ENCODE results near the gene DNAH3. TPM values are rescaled to one million over a fixed set of nuclear protein-coding genes. Genes with fewer than 3 reads are reported as not detected.
A peak's percentile ranks its signal among the peaks of the same experiment; 100 is the strongest.

The DNAH3 gene
- total RNA-seq, 1 experiment from 2014 or later = 0.24 TPM

- Histone ChIP-seq H3K9me3 (ENCODE audit: control insufficient read depth, low read depth, low read length) (no peaks in the 10 kb centered on the region), H2BK5ac (ENCODE audit: insufficient read length, low read length) (no peak overlapping the region), H2AK5ac (ENCODE audit: insufficient read length, low read length) (no peak overlapping the region), H3K56ac (ENCODE audit: insufficient read length, low read depth, low read length) (no peak overlapping the region), H3K79me2 (ENCODE audit: insufficient read depth, low read length) (peaks cover 2% of the 10 kb centered on the region; the same call in 1 of the 2 replicates), H4K91ac (ENCODE audit: insufficient read length, low read depth, low read length) (no peak overlapping the region), H3K4me2 (ENCODE audit: insufficient read depth, insufficient read length, low read length) (no peak overlapping the region), H3K79me1 (ENCODE audit: insufficient read depth, low read depth, low read length, poor library complexity, severe bottlenecking) (peaks cover 6% of the 10 kb centered on the region), H4K8ac (replicated peaks; ENCODE audit: insufficient read length, low read depth, low read length) (no peak overlapping the region), H3K4ac (ENCODE audit: low read depth, low read length) (no peak overlapping the region), H2BK120ac (ENCODE audit: low read depth, low read length, poor library complexity, severe bottlenecking) (no peak overlapping the region), H3K27ac (ENCODE audit: insufficient read length, low read depth, low read length) (no peak overlapping the region), H4K20me1 (ENCODE audit: control insufficient read depth, insufficient read depth, insufficient read length) (no peaks in the 10 kb centered on the region), H2BK12ac (ENCODE audit: insufficient read length, low read depth, low read length) (no peak overlapping the region), H2AFZ (ENCODE audit: low read length) (no peak overlapping the region), H4K5ac (ENCODE audit: insufficient read length, low read depth, low read length) (no peak overlapping the region), H3K9ac (ENCODE audit: extremely low read depth, insufficient read length, low read length) (no peak overlapping the region), H3K23ac (ENCODE audit: insufficient read length, low read depth, low read length) (no peak overlapping the region), H3K14ac (ENCODE audit: insufficient read depth, low read length) (no peak overlapping the region), H3K18ac (ENCODE audit: insufficient read length, low read depth, low read length) (no peak overlapping the region), H2BK20ac (ENCODE audit: low read depth, low read length, poor library complexity, severe bottlenecking) (no peak overlapping the region), H3K23me2 (ENCODE audit: insufficient read length, low read depth, low read length, poor library complexity, severe bottlenecking) (no peaks in the 10 kb centered on the region), H3T11ph (ENCODE audit: low read length) (no peak overlapping the region), H2BK15ac (ENCODE audit: low read depth, low read length) (no peak overlapping the region), H3K27me3 (ENCODE audit: insufficient read depth, low read length) (no peaks in the 10 kb centered on the region), H3K4me1 (ENCODE audit: insufficient read depth, low read length) (no peaks in the 10 kb centered on the region; the same call in 1 of the 2 replicates)
- Mint-ChIP-seq H3K4me1 (peaks cover 13 to 20% of the 10 kb centered on the region in 2 experiments), H3K36me3 (ENCODE audit: insufficient read depth in 1 of 3, low read depth in 3 of 3) (peaks cover 0 to 5% (median 2%) of the 10 kb centered on the region in 3 experiments; a peak in 1 of 7 replicates), H3K4me3 (no peak overlapping the region), H3K9me3 (no peaks in the 10 kb centered on the region), H3K27me3 (ENCODE audit: low read depth) (no peaks in the 10 kb centered on the region), H3K27ac (peak overlapping the region in 1 of 3 experiments; percentile 25; a peak in 1 of 7 replicates)
- no CpG with 5 or more reads among the region's 1 CpG for WGBS (ENCODE audit: extremely low coverage, insufficient read length, low lambda C conversion rate)
- no peak for DNase-seq
- no peak for TF ChIP-seq CTCF (conservative IDR thresholded peaks at IDR 0.05)
Observed at GRCh38 chr16:20884240-20884556, 266.4 kb downstream of the DNAH3 start.

Measured in H9 (cell line).